Fibroblast of skin of back (primary cell): Measurements from ENCODE around the gene OTOP3. TPM values are rescaled to one million over a fixed set of nuclear protein-coding genes. Genes with fewer than 3 reads are reported as not detected.
"Not testable (repeated sequence)": the region's sequence is repeated elsewhere in the genome, so short reads cannot be mapped to it uniquely, and the experiment has no call there.

Source experiments
- DNase-seq: peaks from one replicate; pipeline ENCODE4 v3.0.0-alpha.2; 2013
- polyA plus RNA-seq, 2 experiments: library from polyadenylated mRNA; unstranded; fragments of 120-200 nt; gene quantifications; one replicate each; pipeline ENCODE4 v1.2.1, GENCODE V29; 2013; ENCODE audit not compliant: insufficient read length in 2 of 2

Gene OTOP3, protein sequence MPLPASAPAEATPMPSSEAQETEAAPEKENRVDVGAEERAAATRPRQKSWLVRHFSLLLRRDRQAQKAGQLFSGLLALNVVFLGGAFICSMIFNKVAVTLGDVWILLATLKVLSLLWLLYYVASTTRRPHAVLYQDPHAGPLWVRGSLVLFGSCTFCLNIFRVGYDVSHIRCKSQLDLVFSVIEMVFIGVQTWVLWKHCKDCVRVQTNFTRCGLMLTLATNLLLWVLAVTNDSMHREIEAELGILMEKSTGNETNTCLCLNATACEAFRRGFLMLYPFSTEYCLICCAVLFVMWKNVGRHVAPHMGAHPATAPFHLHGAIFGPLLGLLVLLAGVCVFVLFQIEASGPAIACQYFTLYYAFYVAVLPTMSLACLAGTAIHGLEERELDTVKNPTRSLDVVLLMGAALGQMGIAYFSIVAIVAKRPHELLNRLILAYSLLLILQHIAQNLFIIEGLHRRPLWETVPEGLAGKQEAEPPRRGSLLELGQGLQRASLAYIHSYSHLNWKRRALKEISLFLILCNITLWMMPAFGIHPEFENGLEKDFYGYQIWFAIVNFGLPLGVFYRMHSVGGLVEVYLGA
- polyA plus RNA-seq (2013, experiment 1 of 2; ENCODE audit: insufficient read length), result not detected
- not detected for polyA plus RNA-seq (2013, experiment 2 of 2; ENCODE audit: insufficient read length)

- DNase-seq, result no peak
These were observed at the start of gene OTOP3 for GRCh38 chr17:74935585-74936469. Gene OTOP3, plus strand, starts transcription at chr17:74935898. Its CDS starts 24 bp downstream, at chr17:74935922.

DNA sequence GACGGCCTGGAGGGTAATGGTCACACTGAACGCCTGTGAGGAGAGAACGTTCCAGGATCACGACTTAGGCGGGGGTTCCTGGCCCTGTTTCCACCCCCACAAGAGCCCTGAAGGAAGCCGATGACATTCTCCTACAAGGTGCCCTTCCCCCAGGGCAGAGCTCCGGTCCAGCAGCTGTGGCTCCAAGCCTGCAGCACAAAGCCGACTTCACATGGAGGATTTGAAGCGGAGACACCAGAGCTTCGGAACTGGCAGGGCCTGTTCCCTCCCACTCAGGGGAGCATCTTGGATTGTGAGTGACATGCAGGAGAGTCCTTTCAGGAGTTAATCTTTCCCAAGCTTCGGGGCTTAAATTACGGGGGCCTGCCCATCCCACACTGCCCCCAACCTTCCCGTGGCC is 47.2 kb upstream of the OTOP3 start:
- DNase-seq, result no peak

DNA sequence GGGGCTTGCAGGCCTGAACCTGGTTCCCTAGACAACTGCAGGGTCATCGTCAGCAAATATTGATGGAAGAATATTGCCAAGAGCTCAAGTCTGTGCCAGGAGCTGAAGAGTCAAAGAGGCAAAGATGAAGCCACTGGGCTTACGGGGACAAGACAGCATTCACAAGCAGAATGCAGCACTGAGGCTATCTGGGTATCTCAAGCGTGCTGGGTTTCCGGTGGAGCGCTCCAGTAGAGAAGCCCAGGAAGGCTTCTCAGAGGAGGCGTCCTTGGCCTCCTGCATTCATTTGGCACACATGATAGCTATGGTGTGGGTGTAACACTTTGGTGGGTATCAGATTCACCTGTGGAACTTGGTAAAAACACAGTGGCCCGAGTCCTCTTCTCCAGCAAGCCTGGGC is 45.1 kb upstream of the OTOP3 start:
- DNase-seq, result no peak

DNA sequence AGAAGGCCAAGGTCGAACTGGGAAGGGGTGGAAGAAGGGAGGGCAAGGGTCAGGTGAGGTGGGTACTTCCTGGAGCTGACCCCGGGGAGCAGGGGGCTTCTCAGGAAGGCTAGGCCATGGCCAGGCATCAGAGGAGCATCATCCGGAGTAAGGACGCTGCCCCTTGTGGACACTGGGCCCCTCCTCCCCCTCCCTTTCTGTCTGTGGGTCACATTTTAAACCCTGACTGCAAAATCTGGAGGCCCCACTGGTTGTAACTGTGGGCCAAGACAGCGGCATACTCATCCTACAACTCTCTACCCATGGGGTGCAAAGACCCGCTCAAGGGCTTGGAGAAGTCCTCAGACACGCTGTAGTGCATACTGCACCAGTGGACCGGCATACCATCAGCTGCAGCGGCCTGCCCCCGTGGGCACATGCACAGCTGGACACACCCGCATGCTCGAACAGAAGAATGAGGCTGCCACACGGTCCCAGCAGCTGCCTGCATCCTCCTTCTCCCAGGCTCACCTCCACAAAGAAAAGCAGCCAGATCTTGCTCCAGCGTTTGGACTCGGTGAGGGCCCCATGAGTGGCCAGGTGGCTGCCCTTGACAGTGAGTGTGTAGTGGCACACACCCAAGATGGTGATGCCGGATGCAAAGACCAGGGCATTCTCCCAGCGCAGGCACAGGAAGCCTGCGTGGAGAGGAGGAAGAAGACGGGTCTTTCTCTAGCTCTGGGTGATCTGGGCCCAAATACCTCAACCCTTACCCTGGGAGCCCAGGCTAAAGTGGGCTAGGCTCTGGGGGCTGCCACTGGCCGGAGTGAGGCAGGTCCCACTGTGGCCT is 43.5 kb upstream of the OTOP3 start:
- no peak for DNase-seq

DNA sequence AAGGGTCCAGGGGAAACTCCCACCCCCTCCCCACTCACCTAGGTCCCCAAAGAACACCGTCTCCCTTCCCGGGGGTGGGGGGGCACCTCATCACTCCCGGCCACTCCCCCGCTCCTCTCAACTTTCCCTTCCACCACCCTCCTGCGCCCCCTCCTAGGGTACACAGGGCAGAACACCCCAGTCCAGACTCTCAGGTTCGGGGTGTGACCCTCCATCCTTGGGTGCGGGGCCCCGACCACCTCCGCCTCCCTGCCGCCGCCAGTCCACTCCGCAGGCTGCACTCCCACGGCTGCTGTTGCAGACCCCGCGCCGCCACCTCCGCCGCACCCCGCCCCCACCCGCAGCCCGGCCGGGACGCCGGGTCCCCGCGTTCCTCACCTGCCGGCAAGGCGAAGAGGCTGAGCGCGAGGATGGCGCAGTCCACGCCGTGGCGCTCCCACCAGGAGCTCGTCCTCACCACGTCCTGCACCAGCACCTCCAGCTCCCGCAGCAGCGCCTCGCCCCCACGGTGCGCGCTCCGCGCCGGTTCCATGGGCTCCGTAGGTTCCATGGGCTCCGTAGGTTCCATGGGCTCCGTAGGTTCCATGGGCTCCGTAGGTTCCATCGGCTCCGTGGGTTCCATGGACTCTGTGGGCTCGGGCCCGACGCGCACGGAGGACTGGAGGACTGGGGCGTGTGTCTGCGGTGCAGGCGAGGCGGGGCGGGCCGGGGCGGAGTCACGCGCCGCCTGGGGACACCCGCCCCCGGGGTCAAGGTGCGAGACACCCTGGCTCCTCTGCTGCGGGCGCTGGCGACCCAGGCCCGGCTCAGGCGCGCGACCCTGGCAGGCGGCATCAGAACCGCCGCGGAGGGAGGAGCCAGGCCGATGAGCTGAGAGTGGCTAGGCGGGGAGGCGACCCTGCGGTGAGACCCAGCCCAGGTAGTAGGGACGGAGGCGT is 42.5 kb upstream of the OTOP3 start, which contains the start of gene FADS6:
FADS6 (minus strand) TSS at position 660 of the 938 bp plus-strand sequence; CDS start at position 622, 38 bp downstream.
- DNase-seq, result no peak

DNA sequence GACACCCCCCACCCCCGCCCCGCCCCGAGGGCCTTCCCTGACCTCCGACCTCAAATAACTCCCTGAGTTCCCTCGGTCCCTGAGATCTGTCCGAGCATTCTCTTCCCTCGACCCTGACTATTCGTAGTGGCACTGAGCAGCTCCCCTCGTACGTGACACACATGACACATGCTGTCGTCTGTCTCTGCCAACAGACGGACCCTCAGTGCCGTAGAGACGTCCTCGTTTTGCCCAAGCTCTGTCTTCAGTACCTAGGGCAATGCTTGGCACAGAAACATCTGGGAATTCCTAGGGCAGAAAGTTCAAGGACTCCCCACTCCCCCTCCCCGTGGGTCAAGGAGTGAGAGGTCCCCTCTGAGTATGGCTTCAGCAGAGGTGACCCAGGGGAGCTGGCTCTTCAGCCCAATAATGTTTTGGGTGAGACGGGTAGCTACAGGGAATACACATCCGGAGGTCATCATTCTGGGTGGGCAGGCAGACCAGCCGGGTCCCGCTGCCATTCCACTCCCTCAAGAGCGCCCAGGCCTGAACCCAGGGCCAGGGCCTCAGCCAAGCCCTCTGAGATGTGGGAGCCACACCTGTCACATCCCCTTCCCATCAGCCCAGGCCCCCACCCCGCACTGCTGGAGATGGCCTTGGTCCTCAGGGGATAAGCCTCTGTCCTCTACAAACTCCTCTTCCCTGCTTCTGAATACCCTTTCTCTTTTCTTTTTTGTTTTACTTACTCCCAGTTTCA is 41.6 kb upstream of the OTOP3 start:
- no peak for DNase-seq

- DNase-seq, result no peak
These were observed 37.2 kb upstream of the OTOP3 start for GRCh38 chr17:74898376-74898946.

DNA sequence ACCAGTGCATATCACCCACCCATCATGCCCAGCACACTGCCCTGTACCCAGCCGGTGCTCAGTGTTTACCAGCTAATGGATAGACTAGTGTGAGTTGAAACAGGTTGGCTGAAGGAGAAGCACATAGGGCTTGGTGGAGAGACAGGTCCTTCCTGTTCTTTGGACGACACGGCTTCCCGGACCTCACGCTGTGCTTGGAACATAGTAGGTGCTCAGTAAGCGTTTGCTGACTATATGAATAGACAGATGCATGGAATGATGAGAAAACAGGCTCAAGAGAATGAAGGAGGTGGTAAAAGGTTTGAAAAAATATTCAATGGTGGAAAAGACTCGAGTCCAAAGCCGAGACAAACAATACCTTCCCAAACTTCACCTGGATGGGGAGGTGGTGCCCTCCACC is 35.5 kb upstream of the OTOP3 start:
- DNase-seq, result no peak

GRCh38 chr17:74901353-74902135 is 34.2 kb upstream of the OTOP3 start:
- no peak for DNase-seq

- DNase-seq, result no peak
These were observed 32.7 kb upstream of the OTOP3 start for GRCh38 chr17:74903034-74903433.

- no peak for DNase-seq
These were observed 32.0 kb upstream of the OTOP3 start for GRCh38 chr17:74903671-74904070.

DNA sequence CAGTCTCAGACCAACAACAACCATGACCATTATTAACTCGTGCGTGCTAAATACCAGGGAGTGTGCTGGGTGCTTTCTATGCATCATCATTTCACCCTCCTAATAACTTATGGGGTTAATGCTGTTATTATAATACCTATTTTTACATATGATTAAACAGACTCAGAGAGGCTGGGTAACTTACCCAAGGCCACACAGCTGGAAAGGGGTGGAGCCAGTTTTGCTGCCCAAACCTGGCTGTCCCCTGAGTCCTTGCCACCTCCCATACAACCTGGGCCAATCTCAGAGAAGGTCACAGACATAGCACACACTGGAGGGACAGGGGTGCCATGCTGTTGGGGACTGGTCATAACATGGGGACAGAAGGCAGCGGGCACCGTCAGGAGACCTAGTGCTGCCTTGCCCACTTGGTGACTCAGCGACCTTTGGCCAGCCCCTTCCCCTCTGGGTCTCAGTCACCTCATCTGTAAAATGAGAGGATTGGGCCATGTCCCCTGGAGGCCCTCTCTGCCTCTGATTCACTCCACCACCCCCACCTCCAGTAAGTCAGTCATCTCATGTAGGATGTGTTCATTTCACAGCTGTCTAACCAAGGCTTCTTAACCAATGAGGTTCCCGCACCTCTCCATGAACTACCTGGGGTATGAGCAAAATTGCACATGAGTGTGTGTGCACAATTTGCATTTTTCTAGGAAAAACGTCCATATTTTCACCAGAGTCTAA is 30.9 kb upstream of the OTOP3 start:
- DNase-seq, result no peak

- not testable (repeated sequence) for DNase-seq
These were observed 29.4 kb upstream of the OTOP3 start for GRCh38 chr17:74906214-74906793.

DNA sequence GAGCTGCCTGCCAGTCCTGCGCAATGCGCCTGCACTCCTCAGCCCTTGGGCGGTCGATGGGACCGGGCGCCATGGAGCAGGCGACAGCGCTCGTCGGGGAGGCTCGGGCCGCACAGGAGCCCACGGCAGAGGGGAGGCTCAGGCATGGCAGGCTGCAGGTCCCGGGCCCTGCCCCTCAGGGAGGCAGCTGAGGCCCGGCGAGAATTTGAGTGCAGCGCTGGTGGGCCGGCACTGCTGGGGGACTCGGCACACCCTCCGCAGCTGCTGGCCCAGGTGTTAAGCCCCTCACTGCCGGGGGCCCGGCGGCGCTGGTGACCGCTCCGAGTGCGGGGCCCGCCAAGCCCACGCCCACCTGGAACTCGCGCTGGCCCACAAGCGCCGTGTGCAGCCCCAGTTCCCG is 28.7 kb upstream of the OTOP3 start:
- no peak for DNase-seq

DNA sequence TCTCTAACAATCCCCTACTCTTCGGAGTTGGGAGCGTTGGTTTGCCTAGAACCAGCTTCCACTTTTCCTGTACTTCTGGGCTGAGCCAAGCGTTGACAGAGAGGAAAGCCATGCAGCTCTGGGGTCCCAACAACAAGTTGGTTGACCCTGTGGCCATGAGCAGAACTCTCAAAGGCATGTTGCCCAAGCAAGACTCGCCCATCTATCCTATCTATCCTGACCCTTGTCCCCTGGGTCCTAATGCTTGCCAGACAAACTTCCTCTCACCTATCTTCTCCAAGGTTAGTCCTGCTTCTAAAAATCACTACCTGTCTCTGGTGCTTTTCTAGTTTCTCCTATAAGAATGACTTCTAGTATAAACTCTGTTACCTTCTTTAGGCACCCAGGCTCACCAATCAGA is 26.6 kb upstream of the OTOP3 start:
- DNase-seq, result not testable (repeated sequence)

DNA sequence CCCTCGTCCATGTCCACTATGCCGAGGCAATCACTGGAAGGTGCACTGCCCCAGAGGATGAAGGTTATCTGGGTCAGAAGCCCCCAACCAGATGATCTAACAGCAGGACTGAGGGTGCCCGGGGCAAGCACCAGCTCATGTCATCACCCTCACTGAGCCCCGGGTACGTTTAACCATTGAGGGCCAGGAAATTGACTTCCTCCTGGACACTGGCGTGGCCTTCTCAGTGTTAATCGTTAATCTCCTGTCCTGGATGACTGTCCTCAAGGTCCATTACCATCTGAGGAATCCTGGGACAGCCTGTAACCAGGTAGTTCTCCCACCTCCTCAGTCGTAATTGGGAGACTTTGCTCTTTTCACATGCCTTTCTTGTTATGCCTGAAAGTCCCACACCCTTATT is 24.3 kb upstream of the OTOP3 start:
- not testable (repeated sequence) for DNase-seq

DNA sequence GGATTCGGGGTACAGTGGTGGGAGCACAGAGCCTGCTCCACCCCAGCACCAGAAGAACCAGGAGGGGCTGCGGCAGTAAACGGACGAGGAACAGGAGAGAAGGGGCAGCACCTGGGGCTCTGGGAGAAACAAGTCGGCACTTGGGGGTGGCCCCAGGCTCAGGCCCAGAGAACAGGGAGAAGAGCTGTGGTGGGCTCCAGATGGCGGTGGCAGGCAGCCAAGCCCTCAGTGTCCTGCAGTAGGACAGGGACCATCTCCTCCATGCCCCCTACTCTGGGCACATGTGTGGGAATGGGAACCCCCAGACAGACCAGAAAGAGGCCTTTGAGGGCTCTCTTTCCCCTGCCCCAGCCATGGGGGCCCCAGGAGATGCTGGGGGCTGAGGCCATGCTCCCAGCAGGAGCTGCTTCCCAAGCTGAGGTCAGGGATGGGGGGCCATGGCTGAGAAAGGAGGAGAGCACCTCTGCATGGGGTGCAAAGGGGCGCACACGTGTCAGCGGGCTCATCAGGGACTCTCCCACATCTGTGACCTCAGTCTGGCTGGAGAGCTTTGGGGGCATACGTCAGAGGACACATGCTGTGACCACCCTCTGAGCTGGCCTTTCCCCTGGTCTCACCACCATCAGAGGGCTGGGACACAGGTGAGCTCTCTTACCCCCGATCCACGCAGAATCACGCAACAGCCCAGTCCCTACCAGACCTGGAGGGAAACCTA is 19.4 kb upstream of the OTOP3 start:
- no peak for DNase-seq
